GM19455 (cell line): ENCODE results near the gene ALAD.
A peak's percentile ranks its signal among the peaks of the same experiment; 100 is the strongest.
"Not testable (repeated sequence)": the region's sequence is repeated elsewhere in the genome, so short reads cannot be mapped to it uniquely, and the experiment has no call there.

Source experiments
- ATAC-seq: cut with Tn5 transposase; IDR thresholded peaks from one replicate; pipeline ENCODE4 v1.9.1; 2021; ENCODE audit not compliant: unreplicated experiment

ALAD gene

GRCh38 chr9:113399646-113400200, 1.4 kb downstream of the ALAD start:
- ATAC-seq, result no peak

GRCh38 chr9:113398796-113399195, 2.3 kb downstream of the ALAD start:
- no peak for ATAC-seq

GRCh38 chr9:113397203-113397631, 3.9 kb downstream of the ALAD start:
- ATAC-seq, result no peak

GRCh38 chr9:113395000-113395861, 5.9 kb downstream of the ALAD start:
- no peak for ATAC-seq

- no peak for ATAC-seq
Observed at GRCh38 chr9:113393281-113393680, 7.8 kb downstream of the ALAD start.

- no peak for ATAC-seq
Observed at GRCh38 chr9:113391917-113392316, 9.2 kb downstream of the ALAD start.

- ATAC-seq, result no peak
Observed at GRCh38 chr9:113390192-113390960, 10.7 kb downstream of the ALAD start.

GRCh38 chr9:113389451-113389850, 11.6 kb downstream of the ALAD start:
- ATAC-seq, result no peak

GRCh38 chr9:113388833-113389232, 12.3 kb downstream of the ALAD start:
- ATAC-seq, result no peak

GRCh38 chr9:113387560-113388230, 13.4 kb downstream of the ALAD start:
- no peak for ATAC-seq

- no peak for ATAC-seq
Observed at GRCh38 chr9:113386571-113387393, 14.3 kb downstream of the ALAD start.

GRCh38 chr9:113381909-113382411, 19.1 kb downstream of the ALAD start:
- ATAC-seq, result no peak

GRCh38 chr9:113381441-113381840, 19.6 kb downstream of the ALAD start:
- not testable (repeated sequence) for ATAC-seq

GRCh38 chr9:113380869-113381378, 20.2 kb downstream of the ALAD start:
- ATAC-seq, result no peak

GRCh38 chr9:113379829-113380210, 21.3 kb downstream of the ALAD start:
- not testable (repeated sequence) for ATAC-seq

GRCh38 chr9:113379094-113379828, 21.8 kb downstream of the ALAD start:
- ATAC-seq, result not testable (repeated sequence)

- ATAC-seq, result peak; percentile 74
Observed at GRCh38 chr9:113376634-113377567, 24.2 kb downstream of the ALAD start, which contains the start of gene HDHD3. HDHD3 (minus strand) TSS chr9:113376986; CDS start chr9:113374354, 2,632 bp downstream.
